Pericardium fibroblast (primary cell): ENCODE measurements around the gene INSC. TPM values are rescaled to one million over a fixed set of nuclear protein-coding genes. Genes with fewer than 3 reads are reported as not detected.

Experiments
- total RNA-seq: library from RNA; depleted of rRNA; stranded (reverse); fragments of >200 nt; gene quantifications from 2 replicates; pipeline ENCODE4 v1.2.3, GENCODE V29; 2015

Gene INSC, protein sequence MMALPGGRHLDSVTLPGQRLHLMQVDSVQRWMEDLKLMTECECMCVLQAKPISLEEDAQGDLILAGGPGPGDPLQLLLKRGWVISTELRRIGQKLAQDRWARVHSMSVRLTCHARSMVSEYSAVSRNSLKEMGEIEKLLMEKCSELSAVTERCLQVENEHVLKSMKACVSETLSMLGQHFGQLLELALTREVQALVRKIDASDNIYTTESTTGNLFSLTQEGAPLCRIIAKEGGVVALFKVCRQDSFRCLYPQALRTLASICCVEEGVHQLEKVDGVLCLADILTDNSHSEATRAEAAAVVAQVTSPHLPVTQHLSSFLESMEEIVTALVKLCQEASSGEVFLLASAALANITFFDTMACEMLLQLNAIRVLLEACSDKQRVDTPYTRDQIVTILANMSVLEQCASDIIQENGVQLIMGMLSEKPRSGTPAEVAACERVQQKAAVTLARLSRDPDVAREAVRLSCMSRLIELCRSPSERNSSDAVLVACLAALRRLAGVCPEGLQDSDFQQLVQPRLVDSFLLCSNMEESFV
- total RNA-seq = 0.17 TPM in 1 of 2 replicates, not detected in the other

DNA sequence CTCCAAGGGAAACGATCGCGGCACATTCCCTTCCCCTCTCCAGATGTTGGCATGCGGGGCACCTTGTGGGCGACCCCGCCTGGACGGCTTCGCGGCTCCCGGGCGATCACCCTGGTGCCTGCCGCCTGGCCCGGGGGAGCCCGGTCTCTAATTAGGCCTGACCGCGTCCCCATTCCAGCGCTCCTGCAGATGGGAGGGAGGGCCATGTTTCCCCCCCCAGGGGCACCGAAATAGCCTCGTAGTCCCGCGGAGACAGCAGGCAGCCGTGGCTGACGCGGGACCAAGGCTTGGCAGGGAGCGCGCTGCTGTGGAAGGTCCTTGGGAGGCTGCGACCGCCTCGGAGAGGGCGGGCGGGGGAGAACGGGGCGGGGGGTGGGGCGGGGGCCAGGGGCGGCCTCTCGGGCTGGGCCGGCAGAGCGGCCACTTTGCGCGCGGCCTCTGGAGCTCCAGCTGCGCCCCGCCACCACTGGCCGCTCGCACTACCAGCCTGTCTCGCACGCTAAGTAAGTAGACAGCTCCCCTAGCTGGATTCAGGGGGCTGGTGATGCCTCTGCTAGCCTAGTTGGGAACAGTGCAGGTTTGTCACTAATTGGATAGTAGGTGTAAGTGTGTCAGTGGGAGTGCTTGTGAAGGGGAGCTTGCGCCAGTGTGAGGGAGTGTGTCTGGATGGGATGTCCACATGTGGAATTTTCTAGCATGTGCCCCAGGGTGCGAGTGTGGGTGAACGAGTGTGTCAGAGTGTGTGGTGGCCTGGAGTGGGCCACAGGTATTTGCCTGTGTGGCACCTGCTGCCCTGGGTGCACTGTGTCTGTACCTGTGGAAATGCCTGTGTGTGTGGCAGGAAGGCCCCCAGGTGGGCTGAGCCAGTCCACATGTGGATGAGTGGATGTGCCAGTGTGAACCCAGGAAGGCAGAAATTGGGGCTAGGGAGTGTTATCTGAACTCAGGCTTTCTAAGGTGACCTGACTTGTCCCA lies at the start of gene INSC:
TSS of gene INSC (plus strand) at position 423 of the 975 bp plus-strand sequence. CDS start 34,252 bp downstream, outside the sequence.

DNA sequence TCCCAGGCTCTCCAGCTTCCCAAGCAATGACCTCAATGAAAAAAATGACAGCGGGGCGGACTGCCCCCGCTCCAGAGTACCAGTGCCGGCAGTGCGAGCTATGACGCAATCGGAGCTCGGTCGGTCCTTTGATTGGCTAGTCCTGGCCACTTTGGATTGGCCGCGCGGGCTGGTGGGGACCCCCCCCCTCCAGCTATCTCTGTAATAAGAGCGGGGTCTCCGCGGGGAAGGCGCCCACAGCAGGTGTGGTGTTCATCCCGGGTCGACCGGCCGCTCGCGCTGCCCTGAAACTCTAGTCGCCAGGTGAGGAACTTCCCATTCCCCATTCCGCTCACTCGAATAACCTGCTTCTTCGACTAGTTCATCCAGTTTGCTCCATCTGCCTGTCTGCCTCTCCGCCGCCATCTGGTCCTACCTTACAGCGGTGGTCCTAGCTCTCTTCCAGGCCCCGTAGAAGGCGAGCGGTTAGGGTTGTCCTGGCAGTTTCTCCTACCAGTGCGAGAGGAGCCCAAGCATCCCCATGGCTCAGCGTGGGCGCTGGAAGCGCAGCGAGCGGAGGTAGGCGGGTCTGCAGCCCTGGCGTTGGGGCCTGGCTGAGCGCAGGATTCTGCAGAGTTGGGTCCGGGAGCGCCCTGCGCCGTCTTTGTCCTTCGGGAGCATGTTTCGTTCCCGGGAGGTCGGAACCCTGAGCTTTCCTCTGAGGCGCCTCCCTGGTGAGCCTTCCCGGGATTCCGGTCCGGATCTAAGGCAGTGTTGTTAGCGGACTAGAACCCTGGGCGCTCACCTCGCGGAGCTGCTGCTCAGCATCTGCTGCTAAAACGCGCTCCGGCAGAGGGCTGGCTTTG lies 41.1 kb upstream of the INSC start, which contains the start of gene CALCB:
TSS of gene CALCB (plus strand) at position 233 of the 845 bp plus-strand sequence. CDS start 1,126 bp downstream, outside the sequence.

Other genes with a start within 250 kb of the INSC start
- gene CYP2R1, start 222.7 kb upstream of the INSC start, total RNA-seq = 6.8 and 8.5 TPM in 2 replicates
- 0.93 TPM in 1 of 2 replicates, not detected in the other for gene CALCA, start 142.6 kb upstream of the INSC start, total RNA-seq
- gene CALCB, start 41.3 kb upstream of the INSC start, total RNA-seq = 0.09 TPM in 1 of 2 replicates, not detected in the other